Karpas-422 (cell line): ENCODE data around the gene KCNK1. TPM values are rescaled to one million over a fixed set of nuclear protein-coding genes. Genes with fewer than 3 reads are reported as not detected.

Experiments
- DNase-seq: peaks from one replicate; pipeline ENCODE4 v3.0.0-alpha.2; 2015
- H2AFZ ChIP-seq: fragments of 200-600 bp; sonication (generic); 2 replicates; pipeline ENCODE4 v1.6.1; 2014; ENCODE audit warnings: antibody characterized with exemption, low read length, mixed read lengths
- H3K27ac ChIP-seq: fragments of 200-600 bp; sonication (generic); 2 replicates; pipeline ENCODE4 v1.5.1; 2014; ENCODE audit warnings: mild to moderate bottlenecking, low read length, moderate library complexity
- H3K27me3 ChIP-seq: fragments of 200-600 bp; sonication (generic); 2 replicates; pipeline ENCODE4 v1.6.1; 2014; ENCODE audit warnings: low read length, mixed read lengths
- H3K36me3 ChIP-seq: fragments of 200-600 bp; sonication (generic); 2 replicates; pipeline ENCODE4 v1.6.1; 2014; ENCODE audit warnings: low read length, mixed read lengths; ENCODE audit not compliant: insufficient read depth
- H3K4me1 ChIP-seq: fragments of 200-600 bp; sonication (generic); 2 replicates; pipeline ENCODE4 v1.6.1; 2014; ENCODE audit warnings: mild to moderate bottlenecking, low read length, mixed read lengths
- H3K4me2 ChIP-seq: fragments of 200-600 bp; sonication (generic); 2 replicates; pipeline ENCODE4 v1.6.1; 2014; ENCODE audit warnings: low read length, low read depth, mild to moderate bottlenecking; ENCODE audit not compliant: poor library complexity, severe bottlenecking
- H3K4me3 ChIP-seq: fragments of 200-600 bp; sonication (generic); 2 replicates; pipeline ENCODE4 v1.5.1; 2014; ENCODE audit warnings: mild to moderate bottlenecking, antibody characterized with exemption, low read length, mixed read lengths
- H3K79me2 ChIP-seq: fragments of 200-600 bp; sonication (generic); 2 replicates; pipeline ENCODE4 v1.6.1; 2014; ENCODE audit warnings: mild to moderate bottlenecking, low read length, mixed read lengths
- H3K9ac ChIP-seq: fragments of 200-600 bp; sonication (generic); 2 replicates; pipeline ENCODE4 v1.6.0; 2014; ENCODE audit warnings: low read length
- H3K9me2 ChIP-seq: fragments of 200-600 bp; sonication (generic), shearing (Covaris generic); replicated peaks from 2 replicates; pipeline ENCODE4 v1.6.0; 2014; ENCODE audit warnings: mild to moderate bottlenecking, low read length, moderate library complexity; ENCODE audit not compliant: insufficient read depth
- H3K9me3 ChIP-seq: fragments of 300-700, 200-600 bp; sonication (generic); 2 replicates; pipeline ENCODE4 v1.6.1; 2014; ENCODE audit warnings: low read length, mixed read lengths
- H4K20me1 ChIP-seq: fragments of 200-600 bp; sonication (generic); 2 replicates; pipeline ENCODE4 v1.6.1; 2014; ENCODE audit warnings: mild to moderate bottlenecking, antibody characterized with exemption, low read length, low read depth; ENCODE audit not compliant: insufficient read depth
- total RNA-seq: library from RNA; depleted of rRNA; stranded (reverse); fragments of >200 nt; shearing (Covaris generic); gene quantifications from 2 replicates; pipeline ENCODE4 v1.2.3, GENCODE V29; 2014; ENCODE audit warnings: low replicate concordance

The KCNK1 gene
- total RNA-seq, 1 experiment from 2014 or later: not detected

- no peak for DNase-seq
- no peaks in the 10 kb centered on the region for H3K9me3 ChIP-seq
- no peak overlapping the region for H3K27ac ChIP-seq
- H3K9me2 ChIP-seq: no peaks in the 10 kb centered on the region
- H2AFZ ChIP-seq: no peak overlapping the region
- no peaks in the 10 kb centered on the region for H3K79me2 ChIP-seq
- H4K20me1 ChIP-seq: no peaks in the 10 kb centered on the region
- H3K4me3 ChIP-seq: no peak overlapping the region
- H3K9ac ChIP-seq: no peak overlapping the region
- 0 out of 2 replicates have a peak, but pooled peaks cover 3% of the 10 kb centered on the region for H3K27me3 ChIP-seq
- no peaks in the 10 kb centered on the region for H3K4me1 ChIP-seq
- H3K36me3 ChIP-seq: no peaks in the 10 kb centered on the region
- H3K4me2 ChIP-seq: no peak overlapping the region
Observed at GRCh38 chr1:233582439-233582838, 31.5 kb upstream of the KCNK1 start.

- Histone ChIP-seq H4K20me1 (no peaks in the 10 kb centered on the region), H3K9me2 (no peaks in the 10 kb centered on the region), H3K27ac (no peak overlapping the region), H3K4me1 (no peaks in the 10 kb centered on the region), H3K4me2 (no peak overlapping the region), H3K27me3 (0 out of 2 replicates have a peak, but pooled peaks cover 3% of the 10 kb centered on the region), H3K4me3 (no peak overlapping the region), H2AFZ (no peak overlapping the region), H3K9me3 (no peaks in the 10 kb centered on the region), H3K36me3 (no peaks in the 10 kb centered on the region), H3K79me2 (no peaks in the 10 kb centered on the region), H3K9ac (no peak overlapping the region)
- DNase-seq: no peak
Observed at GRCh38 chr1:233584376-233584775, 29.5 kb upstream of the KCNK1 start.

GRCh38 chr1:233584931-233585330 is 29.0 kb upstream of the KCNK1 start:
- H3K9ac ChIP-seq: no peak overlapping the region
- H3K4me3 ChIP-seq: no peak overlapping the region
- H3K79me2 ChIP-seq: no peaks in the 10 kb centered on the region
- H3K4me2 ChIP-seq: no peak overlapping the region
- no peak overlapping the region for H2AFZ ChIP-seq
- no peaks in the 10 kb centered on the region for H4K20me1 ChIP-seq
- no peak for DNase-seq
- no peaks in the 10 kb centered on the region for H3K9me3 ChIP-seq
- no peaks in the 10 kb centered on the region for H3K9me2 ChIP-seq
- no peaks in the 10 kb centered on the region for H3K4me1 ChIP-seq
- 0 out of 2 replicates have a peak, but pooled peaks cover 3% of the 10 kb centered on the region for H3K27me3 ChIP-seq
- H3K36me3 ChIP-seq: no peaks in the 10 kb centered on the region
- H3K27ac ChIP-seq: no peak overlapping the region

GRCh38 chr1:233586301-233586700 is 27.6 kb upstream of the KCNK1 start:
- Histone ChIP-seq H3K4me2 (no peak overlapping the region), H3K27ac (no peak overlapping the region), H3K79me2 (no peaks in the 10 kb centered on the region), H2AFZ (no peak overlapping the region), H3K9me3 (no peaks in the 10 kb centered on the region), H3K36me3 (no peaks in the 10 kb centered on the region), H4K20me1 (no peaks in the 10 kb centered on the region), H3K4me1 (no peaks in the 10 kb centered on the region), H3K9ac (no peak overlapping the region), H3K27me3 (0 out of 2 replicates have a peak, but pooled peaks cover 3% of the 10 kb centered on the region), H3K9me2 (no peaks in the 10 kb centered on the region), H3K4me3 (no peak overlapping the region)
- DNase-seq: no peak

GRCh38 chr1:233587196-233587595 is 26.7 kb upstream of the KCNK1 start:
- Histone ChIP-seq H3K4me3 (no peak overlapping the region), H3K36me3 (no peaks in the 10 kb centered on the region), H3K27me3 (0 out of 2 replicates have a peak, but pooled peaks cover 3% of the 10 kb centered on the region), H4K20me1 (no peaks in the 10 kb centered on the region), H3K4me2 (no peak overlapping the region), H3K9me2 (no peaks in the 10 kb centered on the region), H3K27ac (no peak overlapping the region), H2AFZ (no peak overlapping the region), H3K79me2 (no peaks in the 10 kb centered on the region), H3K9me3 (no peaks in the 10 kb centered on the region), H3K9ac (no peak overlapping the region), H3K4me1 (no peaks in the 10 kb centered on the region)
- no peak for DNase-seq

DNA sequence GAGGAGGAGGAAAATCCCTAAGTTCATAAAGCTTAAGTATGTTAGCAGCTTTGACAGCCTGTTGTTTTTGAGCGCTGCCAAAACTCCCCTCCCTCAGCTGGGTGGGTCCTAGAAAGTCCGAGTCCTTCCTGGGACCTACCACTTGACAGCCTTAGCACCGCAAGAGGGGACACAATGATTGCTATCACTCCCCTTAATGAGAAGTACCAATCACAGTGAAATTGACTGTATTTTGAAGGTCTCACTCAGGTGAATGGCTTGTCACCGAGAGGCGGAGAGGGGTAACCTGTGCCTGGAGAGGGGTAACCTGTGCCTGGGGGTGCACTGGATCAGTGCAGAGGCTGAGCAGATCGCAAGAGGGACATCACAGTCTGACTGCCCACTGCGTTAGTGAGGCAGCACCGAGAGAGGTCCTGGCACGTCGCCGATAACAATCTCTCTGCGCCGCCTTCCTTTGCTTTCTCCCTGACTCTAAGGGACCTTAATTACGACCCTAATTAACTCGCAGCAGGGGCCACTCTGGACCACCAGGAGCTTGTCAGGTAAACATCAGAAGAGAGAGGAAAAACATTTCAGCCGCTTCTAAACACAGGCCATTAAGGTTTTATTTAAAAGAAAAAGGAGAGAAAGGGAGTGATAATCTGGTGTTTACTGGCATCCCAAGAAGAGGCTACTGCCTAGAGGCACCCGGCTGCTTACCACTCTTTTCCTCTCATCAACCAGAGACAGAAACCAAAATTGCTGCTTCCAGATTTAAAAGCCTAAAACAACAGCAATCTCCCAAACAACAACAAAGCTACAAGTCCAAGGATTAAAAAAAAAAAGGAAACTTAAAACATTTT is 25.7 kb upstream of the KCNK1 start:
- Histone ChIP-seq H3K9me3 (no peaks in the 10 kb centered on the region), H3K4me3 (no peak overlapping the region), H4K20me1 (no peaks in the 10 kb centered on the region), H3K27ac (no peak overlapping the region), H3K9me2 (no peaks in the 10 kb centered on the region), H2AFZ (no peak overlapping the region), H3K36me3 (no peaks in the 10 kb centered on the region), H3K4me1 (no peaks in the 10 kb centered on the region), H3K79me2 (no peaks in the 10 kb centered on the region), H3K9ac (no peak overlapping the region), H3K27me3 (0 out of 2 replicates have a peak, but pooled peaks cover 3% of the 10 kb centered on the region), H3K4me2 (no peak overlapping the region)
- DNase-seq: no peak

GRCh38 chr1:233597489-233597901 is 16.4 kb upstream of the KCNK1 start:
- H4K20me1 ChIP-seq: no peaks in the 10 kb centered on the region
- H3K79me2 ChIP-seq: no peaks in the 10 kb centered on the region
- no peaks in the 10 kb centered on the region; the same call in 1 of the 2 replicates for H3K9me2 ChIP-seq
- H3K9me3 ChIP-seq: no peaks in the 10 kb centered on the region
- H3K36me3 ChIP-seq: no peaks in the 10 kb centered on the region
- no peak for DNase-seq
- H3K27ac ChIP-seq: no peak overlapping the region
- H3K4me1 ChIP-seq: no peaks in the 10 kb centered on the region
- H2AFZ ChIP-seq: no peak overlapping the region
- H3K4me3 ChIP-seq: no peak overlapping the region
- no peak overlapping the region for H3K9ac ChIP-seq
- H3K4me2 ChIP-seq: no peak overlapping the region
- no peaks in the 10 kb centered on the region for H3K27me3 ChIP-seq

DNA sequence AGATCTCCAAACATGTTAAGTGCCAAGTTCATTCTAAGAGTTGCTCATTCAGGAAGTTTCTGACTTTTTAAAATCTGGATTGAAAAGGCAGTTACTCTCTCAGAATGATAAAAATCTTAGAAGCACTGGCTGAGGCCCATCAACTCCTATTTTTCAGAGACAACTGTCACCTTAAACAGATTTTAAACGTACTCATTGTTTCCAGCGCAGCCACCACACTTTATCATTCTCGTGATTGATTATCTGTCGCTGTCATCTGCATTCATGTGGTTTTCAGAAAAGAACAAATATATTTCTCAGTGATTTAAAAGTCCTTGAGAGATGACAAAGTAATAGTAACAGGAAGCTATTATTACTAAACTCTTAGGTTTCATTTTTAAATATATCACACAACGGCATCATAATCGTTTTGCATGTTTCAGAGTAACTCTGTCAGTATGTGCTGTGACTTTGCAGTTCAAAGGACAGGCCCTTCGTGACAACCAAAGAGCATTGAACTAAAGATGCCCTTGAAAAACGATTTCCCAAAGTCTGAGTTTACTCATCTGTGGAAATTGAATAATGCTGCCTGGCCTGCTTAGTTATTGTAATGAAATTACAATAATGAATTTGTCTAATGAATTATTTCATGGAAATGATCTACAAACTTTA is 14.9 kb upstream of the KCNK1 start:
- Histone ChIP-seq H2AFZ (no peak overlapping the region), H3K27me3 (no peaks in the 10 kb centered on the region), H3K4me3 (no peak overlapping the region), H3K27ac (no peak overlapping the region), H3K9me3 (no peaks in the 10 kb centered on the region), H3K9ac (no peak overlapping the region), H3K79me2 (no peaks in the 10 kb centered on the region), H3K4me2 (no peak overlapping the region), H3K9me2 (no peaks in the 10 kb centered on the region; the same call in 1 of the 2 replicates), H3K36me3 (no peaks in the 10 kb centered on the region), H3K4me1 (no peaks in the 10 kb centered on the region), H4K20me1 (no peaks in the 10 kb centered on the region)
- no peak for DNase-seq
